GM18907 (cell line): ENCODE measurements around the gene TMEM9B.
A peak's percentile ranks its signal among the peaks of the same experiment; 100 is the strongest.
"Not testable (repeated sequence)": the region's sequence is repeated elsewhere in the genome, so short reads cannot be mapped to it uniquely, and the experiment has no call there.

Source experiments
- ATAC-seq: cut with Tn5 transposase; IDR thresholded peaks from one replicate; pipeline ENCODE4 v1.9.1; 2021; ENCODE audit warnings: mild to moderate bottlenecking, moderate library complexity; ENCODE audit not compliant: unreplicated experiment

The TMEM9B gene

DNA sequence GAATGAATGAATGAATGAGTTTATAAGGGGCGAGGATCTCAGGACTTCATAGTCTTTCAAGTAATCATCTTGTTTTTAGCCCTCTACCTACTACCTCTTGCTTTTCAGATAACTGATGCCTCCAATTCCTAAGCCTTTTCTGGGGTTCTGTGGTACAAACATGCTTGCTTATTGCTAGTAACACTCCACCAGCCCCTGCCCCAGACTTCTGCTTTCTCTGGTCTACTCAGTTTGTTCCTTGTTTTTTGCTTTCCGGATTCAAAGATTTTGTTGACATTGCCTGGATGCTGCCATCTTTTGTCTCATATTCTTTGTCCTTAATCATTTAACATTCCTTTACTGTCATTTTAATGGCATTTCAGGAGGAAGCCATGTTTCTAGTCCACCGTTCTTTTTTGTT lies 8.9 kb upstream of the TMEM9B start:
- ATAC-seq = no peak

DNA sequence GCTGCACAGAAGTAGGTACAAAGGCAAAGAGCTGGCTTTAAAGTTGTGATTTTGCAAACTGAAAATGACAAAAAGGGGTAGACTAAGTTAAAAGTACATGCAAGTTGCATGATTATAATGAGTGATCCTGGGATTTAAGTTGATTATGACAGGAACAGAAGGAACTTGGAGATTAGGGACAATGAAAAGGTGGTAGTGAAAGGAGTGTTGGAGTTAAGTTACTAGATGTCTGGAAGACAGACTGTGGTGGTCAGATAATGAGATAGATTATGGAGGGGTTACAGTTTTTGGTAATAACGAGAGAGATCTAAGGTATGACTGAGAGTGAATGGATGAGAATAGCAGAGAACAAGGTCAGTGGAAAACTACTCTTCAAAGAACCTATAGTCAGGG lies 7.7 kb upstream of the TMEM9B start:
- no peak for ATAC-seq

DNA sequence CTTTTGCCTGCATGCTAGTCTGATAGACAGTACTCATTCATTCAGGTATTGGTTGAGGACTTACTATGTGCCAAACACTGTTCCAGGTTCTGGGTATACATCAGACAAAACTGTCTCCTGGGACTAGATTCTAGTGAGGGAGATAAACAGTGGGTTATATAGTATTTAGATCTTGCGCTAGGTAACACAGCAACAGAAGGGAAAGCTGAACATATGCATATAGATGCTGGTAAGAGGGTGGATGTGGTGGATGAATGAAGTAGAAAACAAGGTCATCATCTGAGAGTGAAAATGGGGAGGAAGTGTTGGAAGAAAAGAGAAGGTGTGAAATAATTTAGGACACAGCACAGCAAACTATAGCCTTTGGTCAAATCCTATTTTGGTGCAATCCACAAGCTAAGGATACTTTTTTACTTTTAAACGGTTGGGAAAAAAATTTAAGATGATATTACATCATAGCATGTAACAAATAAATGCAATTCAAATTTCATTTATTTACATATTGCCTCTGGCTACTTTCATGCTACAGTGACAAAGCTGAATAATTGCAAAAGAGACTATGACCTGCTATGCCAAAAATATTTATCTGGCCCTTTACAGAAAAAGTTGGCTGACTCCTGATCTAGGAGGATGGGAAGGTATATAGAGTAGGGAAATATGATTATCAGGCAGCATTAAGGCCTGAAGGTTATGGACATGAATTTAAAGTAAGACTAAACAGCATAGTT lies 7.1 kb upstream of the TMEM9B start:
- ATAC-seq = no peak

DNA sequence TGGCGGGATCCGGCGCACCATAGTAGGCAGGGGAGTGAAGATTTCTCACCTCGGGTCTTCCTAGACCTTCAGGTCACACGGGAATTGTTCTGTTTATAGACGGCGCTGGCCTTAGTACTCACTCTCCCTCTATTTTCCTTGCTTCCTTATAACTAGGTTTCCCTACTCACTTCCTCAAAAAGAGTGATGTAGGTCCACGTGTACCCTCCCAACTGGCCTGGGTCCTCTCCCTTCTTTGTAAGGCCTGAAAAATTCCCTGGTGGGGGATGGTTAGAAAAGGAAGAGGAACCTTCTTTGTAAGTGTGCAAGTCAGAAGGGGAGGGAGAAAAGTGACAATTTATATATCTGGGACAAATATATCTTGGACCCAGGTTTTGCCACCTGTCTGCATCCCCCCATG lies 2.9 kb upstream of the TMEM9B start:
- no peak for ATAC-seq

DNA sequence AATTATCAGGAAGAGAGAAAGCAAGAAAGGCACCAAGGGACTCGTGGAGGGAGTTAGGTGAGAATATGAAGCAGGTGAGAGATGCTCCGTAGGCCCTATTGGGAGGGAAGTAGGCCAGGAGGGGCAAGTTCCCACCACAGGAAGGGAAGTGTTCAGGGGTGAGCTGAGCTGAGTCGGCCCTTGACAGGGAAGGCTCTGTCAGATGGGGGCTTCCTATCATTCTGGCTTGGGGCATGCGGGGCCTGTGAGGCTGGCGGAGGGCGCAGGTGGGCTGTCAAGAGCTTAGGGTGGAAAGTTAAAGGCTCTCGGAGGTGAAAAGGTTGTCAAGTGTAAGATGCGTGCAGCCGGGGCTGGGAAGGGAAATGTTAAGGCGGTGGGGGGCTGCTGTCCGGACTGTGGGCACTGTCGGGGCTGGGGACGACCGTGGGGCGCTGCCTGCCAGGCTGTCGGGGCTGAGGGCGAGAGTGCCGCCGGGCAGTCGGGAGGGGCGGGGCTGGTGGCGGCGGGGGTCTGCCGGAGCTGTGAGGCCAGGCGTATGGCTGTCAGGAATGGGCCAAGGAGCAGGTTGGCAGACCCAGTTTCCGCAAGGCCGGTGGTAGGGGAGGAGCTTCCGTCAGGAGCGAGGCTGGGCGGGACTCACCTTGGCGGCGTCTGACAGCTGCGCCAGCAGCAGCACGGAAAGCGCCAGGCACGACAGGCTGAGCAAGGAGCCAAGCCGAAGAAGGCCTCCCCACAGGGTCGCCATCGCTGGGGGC lies 496 bp downstream of the TMEM9B start:
- ATAC-seq = peak; percentile 75

DNA sequence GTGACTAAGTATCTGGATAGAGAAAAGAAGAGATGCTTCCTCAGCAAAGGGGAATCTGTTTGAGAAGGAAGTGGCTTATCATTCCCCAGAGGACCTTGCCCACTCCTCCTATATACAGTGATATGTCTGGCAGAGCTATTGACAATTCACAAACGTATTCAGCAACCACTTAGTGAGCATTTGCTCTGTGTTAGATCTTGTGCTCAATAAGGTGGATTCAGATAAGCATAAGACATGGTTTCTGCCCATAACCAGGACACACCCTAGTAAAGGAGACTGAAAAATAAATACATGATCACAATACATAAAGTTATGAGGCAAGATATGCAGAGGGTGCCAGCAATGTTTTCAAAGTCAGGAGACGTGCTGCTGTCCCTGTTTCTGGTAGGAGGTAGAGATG lies 1.4 kb downstream of the TMEM9B start:
- ATAC-seq = no peak

DNA sequence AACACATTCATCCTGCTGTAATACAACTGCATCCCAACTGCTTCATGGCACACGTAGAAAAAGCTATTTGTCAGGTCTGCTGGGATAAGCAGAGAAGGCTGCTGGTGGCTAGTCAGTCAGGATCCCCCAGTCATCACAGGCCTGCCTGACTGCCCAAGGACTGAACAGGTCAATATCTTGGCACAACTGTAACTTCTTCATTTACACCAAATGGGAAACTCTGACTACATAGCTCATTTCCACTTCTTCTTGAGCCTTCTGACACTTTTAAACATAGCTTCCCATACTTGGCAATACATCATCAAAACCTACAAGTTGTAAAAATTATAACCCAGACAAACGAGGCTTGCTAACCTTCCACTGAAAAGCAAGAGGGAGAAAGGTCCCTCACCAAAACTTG lies 2.8 kb downstream of the TMEM9B start:
- ATAC-seq = no peak

DNA sequence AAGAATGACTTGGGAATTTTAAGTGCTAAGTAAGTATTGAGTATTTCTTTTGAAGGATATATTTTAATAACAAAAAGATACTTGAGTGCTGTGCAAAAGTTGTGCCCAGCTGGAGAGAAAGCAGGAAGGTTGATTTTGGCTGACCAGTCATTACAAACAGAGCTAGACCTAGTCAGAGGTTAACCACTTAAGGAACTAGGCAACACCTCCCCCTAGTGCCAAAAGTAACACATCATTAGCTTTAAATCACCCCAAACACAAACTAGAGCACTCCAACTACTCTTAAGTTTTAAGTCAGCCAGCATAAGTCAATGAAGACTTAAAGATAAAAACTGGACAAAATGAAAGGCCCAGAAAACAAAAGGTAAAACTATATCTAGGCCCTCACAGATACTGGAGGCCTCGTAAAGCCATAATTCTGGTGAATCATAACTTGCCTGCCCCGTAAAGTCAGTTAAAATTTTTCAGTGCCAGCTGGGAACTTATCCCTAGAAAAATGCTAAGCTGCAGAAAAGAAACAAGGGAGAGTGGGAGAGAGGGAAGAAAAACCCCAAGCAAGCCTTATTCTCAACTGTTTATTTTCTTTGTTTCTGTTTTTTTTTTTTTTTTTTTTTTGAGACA lies 4.6 kb downstream of the TMEM9B start:
- ATAC-seq = peak; percentile 41

DNA sequence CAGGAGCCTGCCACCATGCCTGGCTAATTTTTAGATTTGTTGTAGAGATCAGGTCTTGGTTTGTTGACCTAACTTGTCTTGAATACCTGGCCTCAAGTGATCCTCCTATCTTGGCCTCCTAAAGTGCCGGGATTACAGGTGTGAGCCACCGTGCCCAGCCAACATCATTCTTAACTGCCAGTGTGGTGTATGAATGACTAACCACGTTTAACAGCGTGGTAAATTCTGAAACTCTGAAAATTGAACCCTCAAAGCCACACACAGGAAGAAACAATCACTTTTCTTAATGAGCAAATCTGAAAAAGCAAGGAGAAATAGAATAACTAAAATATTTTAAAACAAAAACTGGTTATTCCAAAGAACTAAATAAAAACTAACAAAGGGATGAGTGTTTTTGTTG lies 7.4 kb downstream of the TMEM9B start:
- no peak for ATAC-seq

DNA sequence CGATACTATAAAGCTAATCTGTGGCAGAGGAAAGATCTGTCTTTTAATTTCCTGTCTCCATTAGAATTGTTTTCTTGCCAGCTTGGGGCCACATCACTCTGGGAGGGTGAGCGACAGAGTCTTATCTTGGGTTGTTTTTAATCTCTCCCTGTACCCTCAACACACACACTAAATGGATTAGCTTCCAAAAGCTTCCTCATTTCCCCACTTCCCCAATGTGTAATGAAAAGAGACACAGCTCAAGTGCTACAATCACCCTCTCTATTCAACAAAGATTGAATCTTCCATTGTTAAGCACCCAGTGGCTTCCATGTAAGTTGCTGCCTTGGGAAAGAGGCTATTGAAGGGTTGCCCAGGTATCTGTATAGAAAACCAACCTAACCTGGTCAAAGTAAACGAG lies 15.4 kb downstream of the TMEM9B start:
- no peak for ATAC-seq

DNA sequence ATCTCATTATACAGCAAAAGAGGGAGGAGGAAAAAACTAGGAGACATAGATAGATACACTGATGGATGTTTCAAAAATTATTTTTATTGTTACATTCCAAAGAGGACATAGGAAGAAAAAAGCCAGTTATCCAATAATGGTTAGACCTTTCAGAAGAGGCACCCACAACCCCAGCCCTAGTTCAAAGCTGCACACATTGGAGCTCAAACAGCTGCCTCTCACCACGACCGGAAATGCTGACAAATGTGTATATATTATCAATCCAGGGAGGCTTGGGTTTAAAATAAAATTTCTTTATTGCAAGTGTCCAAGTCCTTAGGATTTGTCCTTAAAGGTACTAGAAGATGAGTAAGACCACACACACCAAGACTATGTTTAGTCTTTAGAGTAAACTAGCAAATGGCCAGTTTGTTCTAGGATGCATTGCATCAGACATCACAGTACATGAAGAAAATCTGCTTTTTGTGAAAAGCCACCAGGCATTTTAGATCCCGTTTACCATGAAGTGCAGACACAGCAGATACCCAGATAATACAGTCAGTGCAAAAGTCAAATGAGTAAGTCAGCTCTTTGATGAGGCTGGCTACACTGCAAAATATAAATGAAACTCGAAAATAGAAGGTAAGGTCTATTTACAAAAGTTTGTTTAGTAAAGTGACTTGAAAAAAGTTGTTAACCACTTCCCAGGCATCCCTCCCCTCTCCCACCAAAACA lies 16.9 kb downstream of the TMEM9B start:
- no peak for ATAC-seq

DNA sequence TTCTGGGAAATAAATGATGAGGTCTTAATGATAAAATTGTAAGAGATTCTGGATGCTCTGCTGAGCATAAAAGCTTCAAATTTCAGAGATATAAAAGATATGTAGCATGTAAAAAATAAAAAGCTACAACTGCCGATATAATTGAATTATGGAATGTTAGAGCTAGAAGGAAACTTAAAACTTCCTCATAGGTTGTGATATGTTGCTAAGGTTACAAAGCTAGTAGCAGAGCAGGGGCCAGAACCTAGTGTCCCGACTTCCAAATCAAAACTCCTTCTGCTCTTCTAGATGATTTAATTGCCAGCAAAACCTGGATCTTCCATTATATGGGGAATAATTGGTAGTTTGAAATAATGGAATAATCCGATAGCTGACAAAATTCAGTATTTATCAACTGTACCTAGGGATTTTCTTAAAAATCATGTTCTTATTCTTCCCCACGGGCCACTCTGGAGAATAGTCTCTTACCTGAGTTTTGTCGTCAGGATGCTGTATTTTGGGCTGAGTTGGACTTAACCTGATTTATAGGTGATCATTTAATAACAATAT lies 21.6 kb downstream of the TMEM9B start, which contains the start of gene ASCL3:
TSS of gene ASCL3 (minus strand) at position 499 of the 549 bp plus-strand sequence. CDS start 4,855 bp downstream, outside the sequence.
- ATAC-seq = no peak

DNA sequence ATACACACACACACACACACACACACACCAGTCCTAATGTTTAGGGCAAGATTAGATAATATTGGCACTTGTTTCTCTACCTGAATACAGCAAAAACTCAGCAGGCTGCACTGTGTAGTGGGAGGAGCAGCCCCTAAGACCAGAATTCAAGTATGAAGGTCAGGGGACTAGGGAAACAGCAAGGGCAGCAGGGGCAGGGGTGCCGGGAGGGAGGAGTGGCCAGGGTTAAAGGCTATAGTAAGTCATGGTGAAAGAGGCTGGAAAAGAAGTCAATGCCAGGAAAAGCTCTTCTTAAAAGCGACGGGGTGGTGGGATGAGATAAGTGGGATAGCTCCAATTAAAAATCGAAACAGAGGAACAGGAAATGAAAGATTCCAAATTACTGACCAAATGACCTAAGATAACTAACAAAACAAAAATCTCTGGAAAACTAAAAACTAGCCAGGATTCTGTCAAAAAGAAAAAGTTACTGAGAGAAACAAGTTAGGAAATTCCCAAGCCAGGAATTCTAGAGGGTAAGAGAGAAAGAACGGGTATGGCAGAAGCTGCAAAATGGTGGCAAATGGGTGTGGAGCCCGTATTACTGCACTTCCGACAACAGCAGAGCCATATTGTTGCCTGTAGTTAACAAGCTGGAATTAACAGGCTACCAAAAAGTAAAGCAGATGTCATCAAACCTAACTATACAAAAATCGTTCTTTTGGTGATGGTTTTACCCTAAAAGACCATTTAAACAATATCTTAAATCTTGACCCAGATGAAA lies 22.7 kb downstream of the TMEM9B start:
- no peak for ATAC-seq

DNA sequence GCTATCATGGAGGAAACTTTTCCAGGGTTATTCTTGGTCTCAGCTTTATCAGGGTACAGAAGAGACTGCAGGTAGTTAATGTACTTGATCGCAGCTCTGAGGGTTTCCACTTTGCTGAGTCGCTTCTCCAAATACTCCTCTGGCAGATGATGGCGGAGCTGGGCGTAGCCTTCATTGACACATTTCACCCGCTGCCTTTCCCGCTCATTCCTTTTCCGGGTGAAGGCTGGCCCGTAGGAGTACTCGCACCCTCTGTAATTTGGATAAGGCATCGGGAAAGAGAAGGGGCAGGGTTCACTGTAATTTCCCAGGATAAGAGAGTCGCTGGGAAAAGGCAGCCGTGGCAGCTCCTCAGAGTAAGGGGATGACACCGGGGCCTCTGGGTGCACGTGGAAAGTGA lies 26.6 kb downstream of the TMEM9B start:
- ATAC-seq = no peak

DNA sequence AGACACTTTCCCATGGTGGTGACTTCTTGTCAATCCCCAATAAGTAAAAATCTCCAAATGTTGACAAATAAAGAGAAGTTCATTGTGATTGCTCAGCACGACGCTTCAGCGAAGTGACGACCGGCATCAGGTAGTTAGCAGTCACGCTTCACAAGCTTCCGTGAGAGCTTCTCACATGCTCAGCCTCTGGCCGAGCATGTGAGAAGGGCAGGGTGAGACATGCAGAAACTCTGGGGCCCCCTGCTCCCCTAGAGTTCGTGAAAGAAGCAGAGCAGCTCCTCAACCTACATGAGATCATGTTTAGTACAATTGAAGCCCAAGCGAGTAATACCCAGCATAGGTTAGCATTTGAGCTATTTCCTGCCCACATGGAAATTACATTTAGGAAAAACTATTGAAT lies 27.1 kb downstream of the TMEM9B start:
- no peak for ATAC-seq

DNA sequence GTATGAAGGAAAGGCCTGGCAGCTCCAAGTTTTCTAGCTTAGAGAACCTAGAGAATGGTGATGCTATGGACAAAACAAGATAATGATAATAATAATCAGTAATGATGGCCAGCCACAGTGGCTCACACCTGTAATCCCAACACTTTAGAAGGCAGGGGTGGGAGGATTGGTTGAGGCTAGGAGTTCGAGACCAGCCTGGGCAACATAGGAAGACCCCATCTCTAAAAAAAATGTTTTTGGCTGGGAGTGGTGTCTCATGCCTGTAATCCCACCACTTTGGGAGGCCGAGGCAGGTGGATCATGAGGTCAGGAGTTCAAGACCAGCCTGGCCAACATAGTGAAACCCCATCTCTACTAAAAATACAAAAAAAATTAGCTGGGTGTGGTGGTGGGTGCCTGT lies 28.5 kb downstream of the TMEM9B start:
- ATAC-seq = not testable (repeated sequence)

DNA sequence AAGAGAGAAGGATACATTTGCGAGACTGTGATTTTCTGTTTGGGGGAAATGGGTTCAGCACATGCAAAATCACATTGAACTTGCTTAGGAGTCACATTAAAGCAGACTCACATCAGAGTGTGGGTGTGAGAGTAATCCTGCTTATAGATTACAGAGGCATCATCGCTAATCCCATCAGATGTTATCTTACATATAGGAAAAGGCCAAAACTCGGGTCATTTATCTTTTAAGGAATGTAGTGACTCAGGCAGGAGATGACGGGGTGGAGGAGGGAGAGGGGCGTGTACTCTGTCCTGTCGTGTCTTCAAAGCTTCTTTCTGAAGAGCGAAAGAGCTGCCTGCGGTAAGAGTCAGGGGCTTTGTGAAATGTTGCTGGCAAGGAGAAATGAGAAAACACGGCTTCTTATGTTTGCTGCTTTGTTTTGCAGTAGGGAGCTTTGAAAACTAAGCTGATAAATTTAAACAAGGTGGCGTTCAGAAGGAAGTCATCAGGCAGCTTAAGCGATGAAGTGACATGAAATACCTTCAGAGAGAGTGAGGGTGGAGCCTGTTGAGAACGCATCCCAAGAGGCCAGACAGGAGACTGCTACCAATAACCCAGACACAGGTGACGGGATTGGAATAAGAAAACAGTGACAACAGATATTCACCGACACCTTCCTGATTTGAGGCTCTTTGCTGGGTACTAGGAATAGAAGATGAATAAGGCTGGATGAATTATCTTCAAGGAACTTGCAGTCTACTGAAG lies 29.3 kb downstream of the TMEM9B start:
- no peak for ATAC-seq

DNA sequence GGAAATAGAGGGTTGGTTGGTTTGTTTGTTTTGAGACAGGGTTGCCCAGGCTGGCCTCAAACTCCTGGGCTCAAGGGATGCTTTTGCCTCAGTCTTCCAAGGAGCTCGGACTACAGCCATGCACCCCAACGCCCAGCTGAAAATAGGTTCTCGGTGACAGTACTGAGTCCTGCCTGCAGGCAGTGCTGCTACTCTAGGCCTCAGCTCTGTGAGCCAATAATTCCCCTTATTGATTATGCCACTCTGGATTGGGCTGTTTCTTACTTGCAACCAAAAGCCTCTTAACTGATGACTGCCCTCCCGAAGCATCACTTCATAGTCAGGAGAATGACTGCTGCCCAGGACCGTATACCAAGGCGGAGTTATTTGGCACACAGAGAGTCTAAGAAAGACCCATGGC lies 30.3 kb downstream of the TMEM9B start:
- ATAC-seq = no peak

DNA sequence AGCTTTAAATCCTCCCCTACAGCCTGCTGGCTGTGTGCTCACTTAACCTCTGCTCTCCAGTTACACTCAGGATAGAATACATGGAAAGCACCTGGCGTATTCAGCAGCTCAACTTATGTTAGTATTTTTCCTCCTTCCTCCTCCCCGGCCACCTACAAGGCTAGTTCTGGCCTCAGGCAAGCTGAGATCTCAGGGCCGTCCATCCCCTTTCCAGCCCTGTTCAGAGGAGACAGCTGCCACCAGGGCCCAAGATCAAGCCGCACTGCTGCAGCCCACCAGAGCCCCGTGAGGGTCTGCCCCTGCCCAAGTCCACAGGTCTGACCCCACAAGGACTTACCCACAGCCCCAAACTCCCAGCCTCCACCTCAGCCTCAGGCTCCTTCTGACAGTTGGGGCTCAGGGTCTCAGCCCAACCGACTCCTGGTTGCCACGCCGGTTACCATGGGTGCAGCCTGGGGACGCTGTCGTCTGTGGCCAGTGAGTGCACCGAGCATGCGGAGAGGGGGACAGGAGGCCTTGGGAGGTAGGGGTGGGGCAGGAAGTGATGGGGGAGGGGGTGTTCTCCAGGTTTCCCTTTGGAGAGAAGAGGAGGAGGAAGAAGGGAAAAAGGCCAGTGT lies 31.6 kb downstream of the TMEM9B start, which contains the start of gene C11orf16:
TSS of gene C11orf16 (minus strand) at position 384 of the 617 bp plus-strand sequence. CDS start 639 bp downstream, outside the sequence.
- ATAC-seq = no peak
